Mucosa of descending colon (tissue), 3 donors: ENCODE data around the gene ARHGAP12. TPM values are rescaled to one million over a fixed set of nuclear protein-coding genes. Genes with fewer than 3 reads are reported as not detected.

Experiments
- ATAC-seq: fragments of 200-7000 bp; cut with Tn5 transposase; one replicate; pipeline ENCODE4 v1.9.1; 2020; ENCODE audit warnings: mild to moderate bottlenecking, moderate library complexity
- DNase-seq, 3 donors: peaks; one replicate each; pipeline ENCODE4 v3.0.0-alpha.2; 2020
- H3K36me3 ChIP-seq: fragments of 200-600 bp; one replicate; pipeline ENCODE4 v1.8.0; 2021; ENCODE audit warnings: low read depth, mild to moderate bottlenecking
- H3K4me1 ChIP-seq: fragments of 200-600 bp; one replicate; pipeline ENCODE4 v1.8.0; 2021; ENCODE audit warnings: low read depth, mild to moderate bottlenecking
- H3K4me3 ChIP-seq: fragments of 200-600 bp; one replicate; pipeline ENCODE4 v1.8.0; 2021; ENCODE audit warnings: mild to moderate bottlenecking
- H3K9me3 ChIP-seq: fragments of 200-600 bp; one replicate; pipeline ENCODE4 v1.8.0; 2021; ENCODE audit warnings: mild to moderate bottlenecking
- CTCF ChIP-seq: fragments of 200-600 bp; IDR thresholded peaks from one replicate; pipeline ENCODE4 v1.8.0; 2022; ENCODE audit warnings: antibody characterized with exemption, mild to moderate bottlenecking
- intact Hi-C, 2 donors: fragments of 100-400 bp; cut with DNase I in 1 of 2; cut with micrococcal nuclease in 1 of 2; formaldehyde crosslinking; loops; one replicate each; pipeline versions ENCODE4 v1.11.0 to v1.11.1; 2022; cut with DNase I, micrococcal nuclease
- total RNA-seq, 3 donors: library from RNA; stranded (reverse); fragmentation: NEBNext Ultra II Directional in 2 of 3; extraction: Animal tissue kit (Norgen Biotek cat#: 25700) in 2 of 3; gene quantifications; one replicate each; pipeline versions ENCODE4 v1.2.1 to v1.2.4, GENCODE V29; 2021 to 2023
- donor health status: DM: no; HTN: no; CAD: no; lungs with moderate emphysema.
- donor health status: DM: no; HTN: no; CAD: no.
- donor health status: DM: no; HTN: yes; CAD: no.

The ARHGAP12 gene
- total RNA-seq, 3 donors from 2014 or later, result 37.2 to 44.4 (median 44.3) TPM

GRCh38 chr10:31838065-31838464 lies 90.6 kb downstream of the ARHGAP12 start:
- no peak for TF ChIP-seq CTCF
- ATAC-seq (no peak), DNase-seq (no peak)
- Histone ChIP-seq H3K9me3 (no peaks in the 10 kb centered on the region), H3K4me1 (no peaks in the 10 kb centered on the region), H3K36me3 (no peaks in the 10 kb centered on the region), H3K4me3 (no peak overlapping the region)
- intact Hi-C loops, result no loop called here

GRCh38 chr10:31836569-31837406 lies 91.8 kb downstream of the ARHGAP12 start:
- Histone ChIP-seq H3K4me3 (no peak overlapping the region), H3K4me1 (no peaks in the 10 kb centered on the region), H3K36me3 (no peaks in the 10 kb centered on the region), H3K9me3 (no peaks in the 10 kb centered on the region)
- no peak for TF ChIP-seq CTCF
- intact Hi-C loops, result no loop called here
- DNase-seq, result peak in 1 of 3 donors; percentile 18
- peak; percentile 55 for ATAC-seq

- Histone ChIP-seq H3K36me3 (no peaks in the 10 kb centered on the region), H3K4me3 (no peak overlapping the region), H3K9me3 (no peaks in the 10 kb centered on the region), H3K4me1 (no peaks in the 10 kb centered on the region)
- DNase-seq, result no peak
- no peak for TF ChIP-seq CTCF
- intact Hi-C loops, result no loop called here
- no peak for ATAC-seq
Measured at GRCh38 chr10:31833753-31834152, 94.9 kb downstream of the ARHGAP12 start.

- DNase-seq (no peak), ATAC-seq (no peak)
- H3K4me3 ChIP-seq, result no peak overlapping the region
- no peak for TF ChIP-seq CTCF
- no peaks in the 10 kb centered on the region for H3K9me3 ChIP-seq
- intact Hi-C loops, result no loop called here
- H3K36me3 ChIP-seq, result no peaks in the 10 kb centered on the region
- no peaks in the 10 kb centered on the region for H3K4me1 ChIP-seq
Measured at GRCh38 chr10:31832261-31832660, 96.4 kb downstream of the ARHGAP12 start.

GRCh38 chr10:31830887-31831286 lies 97.7 kb downstream of the ARHGAP12 start:
- no peaks in the 10 kb centered on the region for H3K9me3 ChIP-seq
- H3K4me1 ChIP-seq, result no peaks in the 10 kb centered on the region
- intact Hi-C loops, result no loop called here
- no peaks in the 10 kb centered on the region for H3K36me3 ChIP-seq
- no peak overlapping the region for H3K4me3 ChIP-seq
- ATAC-seq (no peak), DNase-seq (no peak)
- no peak for TF ChIP-seq CTCF
